DOHH2 (cell line): ENCODE measurements around the gene PPP2R2C.

ENCODE experiments used
- H3F3A ChIP-seq: fragments of 200-600 bp; sonication (generic), shearing (Covaris generic); 2 replicates; pipeline ENCODE4 v1.6.0; 2016; ENCODE audit warnings: antibody characterized with exemption, mild to moderate bottlenecking; ENCODE audit not compliant: control insufficient read depth, insufficient read depth
- H3K27ac ChIP-seq: fragments of 200-600 bp; sonication (generic); 2 replicates; pipeline ENCODE4 v1.5.1; 2014; ENCODE audit warnings: low read depth, mild to moderate bottlenecking, low read length, moderate library complexity
- H3K27me3 ChIP-seq: fragments of 200-600 bp; sonication (generic); 2 replicates; pipeline ENCODE4 v1.6.1; 2014; ENCODE audit warnings: mild to moderate bottlenecking, low read length, mixed read lengths; ENCODE audit not compliant: control insufficient read depth
- H3K36me3 ChIP-seq: fragments of 200-600 bp; sonication (generic); 2 replicates; pipeline ENCODE4 v1.6.1; 2014; ENCODE audit warnings: mild to moderate bottlenecking, low read length, moderate library complexity, mixed read lengths; ENCODE audit not compliant: control insufficient read depth
- H3K4me1 ChIP-seq: fragments of 200-600 bp; sonication (generic); 2 replicates; pipeline ENCODE4 v1.6.1; 2014; ENCODE audit warnings: mild to moderate bottlenecking, low read length, mixed read lengths; ENCODE audit not compliant: control insufficient read depth
- H3K4me2 ChIP-seq: fragments of 200-600 bp; sonication (generic); 2 replicates; pipeline ENCODE4 v1.6.0; 2014; ENCODE audit warnings: mild to moderate bottlenecking, low read length, moderate library complexity
- H3K4me3 ChIP-seq: fragments of 200-600 bp; sonication (generic); 2 replicates; pipeline ENCODE4 v1.5.1; 2014; ENCODE audit warnings: mild to moderate bottlenecking, low read length, mixed read lengths
- H3K79me2 ChIP-seq: fragments of 200-600 bp; sonication (generic); 2 replicates; pipeline ENCODE4 v1.6.1; 2014; ENCODE audit warnings: mild to moderate bottlenecking, low read length, mixed read lengths; ENCODE audit not compliant: control insufficient read depth
- H3K9me2 ChIP-seq: fragments of 200-600 bp; sonication (generic); replicated peaks from 2 replicates; pipeline ENCODE4 v1.6.1; 2014; ENCODE audit warnings: mild to moderate bottlenecking, low read length, mixed read lengths; ENCODE audit not compliant: control insufficient read depth
- H3K9me3 ChIP-seq: fragments of 200-600 bp; sonication (generic); 2 replicates; pipeline ENCODE4 v1.6.1; 2014; ENCODE audit warnings: antibody characterized with exemption, low read length, mixed read lengths; ENCODE audit not compliant: control insufficient read depth, insufficient read depth
- H4K20me1 ChIP-seq: fragments of 200-600 bp; sonication (generic); 2 replicates; pipeline ENCODE4 v1.6.0; 2014; ENCODE audit warnings: low read depth, mild to moderate bottlenecking, antibody characterized with exemption, low read length, moderate library complexity; ENCODE audit not compliant: control insufficient read depth, insufficient read depth
- CTCF ChIP-seq: fragments of 200-600 bp; sonication (generic); IDR thresholded peaks from one replicate; pipeline ENCODE4 v1.5.1; 2014; ENCODE audit warnings: antibody characterized with exemption, mild to moderate bottlenecking, low read depth, low read length; ENCODE audit not compliant: poor library complexity, severe bottlenecking
- EZH2phosphoT487 ChIP-seq: fragments of 200-600 bp; sonication (generic); IDR thresholded peaks from 2 replicates; pipeline ENCODE4 v1.6.1; 2017; ENCODE audit warnings: borderline replicate concordance, mild to moderate bottlenecking, antibody characterized with exemption, low read length, moderate library complexity, mixed read lengths

Gene PPP2R2C

GRCh38 chr4:6287017-6287788 is 185.2 kb downstream of the PPP2R2C start:
- Histone ChIP-seq H3F3A (no peaks in the 10 kb centered on the region), H3K4me3 (no peak overlapping the region), H3K27ac (no peak overlapping the region), H4K20me1 (no peaks in the 10 kb centered on the region), H3K9me2 (no peaks in the 10 kb centered on the region), H3K27me3 (no peaks in the 10 kb centered on the region), H3K4me2 (no peak overlapping the region), H3K4me1 (no peaks in the 10 kb centered on the region), H3K9me3 (no peaks in the 10 kb centered on the region), H3K36me3 (no peaks in the 10 kb centered on the region), H3K79me2 (no peaks in the 10 kb centered on the region)
- no peak for TF ChIP-seq EZH2phosphoT487
- no peak for TF ChIP-seq CTCF

- Histone ChIP-seq H3K4me3 (no peak overlapping the region), H3K79me2 (no peaks in the 10 kb centered on the region), H3K27me3 (no peaks in the 10 kb centered on the region), H3K27ac (no peak overlapping the region), H3F3A (no peaks in the 10 kb centered on the region), H3K4me2 (no peak overlapping the region), H3K4me1 (no peaks in the 10 kb centered on the region), H3K9me3 (no peaks in the 10 kb centered on the region), H3K36me3 (no peaks in the 10 kb centered on the region), H4K20me1 (no peaks in the 10 kb centered on the region), H3K9me2 (no peaks in the 10 kb centered on the region)
- TF ChIP-seq CTCF = no peak
- no peak for TF ChIP-seq EZH2phosphoT487
These were observed 189.1 kb downstream of the PPP2R2C start for GRCh38 chr4:6283282-6283681.

- no peaks in the 10 kb centered on the region for H3K36me3 ChIP-seq
- H3K79me2 ChIP-seq = no peaks in the 10 kb centered on the region
These were observed 190.1 kb downstream of the PPP2R2C start for GRCh38 chr4:6282314-6282771.

More at GRCh38 chr4:6282314-6282771, 190.1 kb downstream of the PPP2R2C start:
- H3K4me2 ChIP-seq = no peak overlapping the region
- no peaks in the 10 kb centered on the region for H3K9me3 ChIP-seq
- H3K4me1 ChIP-seq = no peaks in the 10 kb centered on the region
- no peaks in the 10 kb centered on the region for H3F3A ChIP-seq
- no peaks in the 10 kb centered on the region for H4K20me1 ChIP-seq
- H3K9me2 ChIP-seq = no peaks in the 10 kb centered on the region
- no peak overlapping the region for H3K27ac ChIP-seq
- no peaks in the 10 kb centered on the region for H3K27me3 ChIP-seq
- TF ChIP-seq EZH2phosphoT487 = no peak
- no peak for TF ChIP-seq CTCF
- H3K4me3 ChIP-seq = no peak overlapping the region
